Measurements from ENCODE around the gene C10orf62.

C10orf62 gene

DNA sequence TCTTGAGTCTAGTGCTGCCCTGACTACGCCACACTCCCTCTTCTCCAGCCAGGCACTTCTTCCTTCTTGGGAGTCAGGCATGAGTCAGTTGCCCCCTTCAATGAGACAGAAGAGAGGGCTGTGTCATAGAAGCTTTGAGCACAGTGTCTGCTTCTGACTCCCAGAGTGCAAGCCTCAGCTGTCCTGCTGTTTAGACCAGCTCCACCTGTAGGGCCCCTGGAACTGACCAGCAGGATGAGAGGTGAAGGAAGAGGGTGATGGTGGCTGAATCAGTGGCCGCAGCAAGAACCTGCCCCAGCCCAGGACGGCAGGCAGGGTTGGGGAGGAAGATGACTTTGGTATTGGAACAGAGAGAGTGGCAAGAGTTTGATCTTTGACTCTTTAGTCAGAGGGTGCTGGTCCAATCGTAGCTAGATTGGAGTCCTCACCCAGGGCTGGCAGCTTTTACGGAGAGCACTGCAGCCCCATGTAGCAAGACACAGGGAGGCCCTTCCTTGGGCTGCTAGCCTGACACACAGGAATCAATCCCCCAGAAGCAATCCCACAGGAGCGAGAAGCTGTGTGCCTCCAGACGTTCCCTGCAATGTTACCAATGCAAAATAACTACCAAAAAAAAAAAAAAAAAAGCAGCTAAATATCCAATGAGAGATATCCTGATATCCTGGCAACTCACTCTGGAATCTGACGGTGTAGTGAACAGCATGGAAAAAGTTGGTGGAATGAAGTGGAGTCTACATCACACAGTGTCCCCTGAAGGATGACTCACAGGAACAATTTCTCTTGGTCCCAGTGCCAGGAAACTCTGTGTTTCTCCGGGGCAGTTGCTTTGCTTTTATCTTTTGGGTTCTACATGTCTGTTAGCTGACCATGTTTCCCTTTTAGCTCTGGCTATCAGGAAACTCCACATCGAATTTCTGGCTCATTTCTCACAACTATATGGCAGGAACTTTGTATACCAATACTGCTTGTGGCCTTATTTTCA is 6.9 kb downstream of the C10orf62 start:
- no peak overlapping the region for H3K4me3 ChIP-seq (ENCODE audit: low read length)
- TF ChIP-seq, protein P1, sequence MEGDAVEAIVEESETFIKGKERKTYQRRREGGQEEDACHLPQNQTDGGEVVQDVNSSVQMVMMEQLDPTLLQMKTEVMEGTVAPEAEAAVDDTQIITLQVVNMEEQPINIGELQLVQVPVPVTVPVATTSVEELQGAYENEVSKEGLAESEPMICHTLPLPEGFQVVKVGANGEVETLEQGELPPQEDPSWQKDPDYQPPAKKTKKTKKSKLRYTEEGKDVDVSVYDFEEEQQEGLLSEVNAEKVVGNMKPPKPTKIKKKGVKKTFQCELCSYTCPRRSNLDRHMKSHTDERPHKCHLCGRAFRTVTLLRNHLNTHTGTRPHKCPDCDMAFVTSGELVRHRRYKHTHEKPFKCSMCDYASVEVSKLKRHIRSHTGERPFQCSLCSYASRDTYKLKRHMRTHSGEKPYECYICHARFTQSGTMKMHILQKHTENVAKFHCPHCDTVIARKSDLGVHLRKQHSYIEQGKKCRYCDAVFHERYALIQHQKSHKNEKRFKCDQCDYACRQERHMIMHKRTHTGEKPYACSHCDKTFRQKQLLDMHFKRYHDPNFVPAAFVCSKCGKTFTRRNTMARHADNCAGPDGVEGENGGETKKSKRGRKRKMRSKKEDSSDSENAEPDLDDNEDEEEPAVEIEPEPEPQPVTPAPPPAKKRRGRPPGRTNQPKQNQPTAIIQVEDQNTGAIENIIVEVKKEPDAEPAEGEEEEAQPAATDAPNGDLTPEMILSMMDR (conservative IDR thresholded peaks at IDR 0.05; ENCODE audit: low read length) = no peak; the same call in 1 of the 2 replicates
- DNase-seq (ENCODE audit: low read depth) = peak; percentile 78

DNA sequence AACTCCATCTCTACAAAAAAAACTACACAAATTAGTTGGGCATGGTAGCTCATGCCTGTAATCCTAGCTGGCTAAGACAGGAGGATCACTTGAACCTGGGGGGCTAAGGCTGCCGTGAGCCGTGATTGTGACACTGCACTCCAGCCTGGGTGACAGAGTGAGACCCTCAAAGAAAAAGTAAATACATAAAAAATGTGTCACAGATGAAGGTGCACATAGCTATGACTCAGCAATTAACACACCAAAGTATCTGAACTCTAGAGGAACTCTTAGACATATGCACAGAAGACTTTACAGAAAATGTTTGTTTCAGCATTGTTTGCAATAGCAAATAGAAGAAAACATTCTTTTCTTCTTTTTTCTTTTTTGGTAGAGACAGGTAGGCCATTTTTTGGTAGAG is 8.3 kb downstream of the C10orf62 start:
- TF ChIP-seq, protein P1 (conservative IDR thresholded peaks at IDR 0.05; ENCODE audit: low read length) = no peak
- no peak for DNase-seq (ENCODE audit: low read depth)

DNA sequence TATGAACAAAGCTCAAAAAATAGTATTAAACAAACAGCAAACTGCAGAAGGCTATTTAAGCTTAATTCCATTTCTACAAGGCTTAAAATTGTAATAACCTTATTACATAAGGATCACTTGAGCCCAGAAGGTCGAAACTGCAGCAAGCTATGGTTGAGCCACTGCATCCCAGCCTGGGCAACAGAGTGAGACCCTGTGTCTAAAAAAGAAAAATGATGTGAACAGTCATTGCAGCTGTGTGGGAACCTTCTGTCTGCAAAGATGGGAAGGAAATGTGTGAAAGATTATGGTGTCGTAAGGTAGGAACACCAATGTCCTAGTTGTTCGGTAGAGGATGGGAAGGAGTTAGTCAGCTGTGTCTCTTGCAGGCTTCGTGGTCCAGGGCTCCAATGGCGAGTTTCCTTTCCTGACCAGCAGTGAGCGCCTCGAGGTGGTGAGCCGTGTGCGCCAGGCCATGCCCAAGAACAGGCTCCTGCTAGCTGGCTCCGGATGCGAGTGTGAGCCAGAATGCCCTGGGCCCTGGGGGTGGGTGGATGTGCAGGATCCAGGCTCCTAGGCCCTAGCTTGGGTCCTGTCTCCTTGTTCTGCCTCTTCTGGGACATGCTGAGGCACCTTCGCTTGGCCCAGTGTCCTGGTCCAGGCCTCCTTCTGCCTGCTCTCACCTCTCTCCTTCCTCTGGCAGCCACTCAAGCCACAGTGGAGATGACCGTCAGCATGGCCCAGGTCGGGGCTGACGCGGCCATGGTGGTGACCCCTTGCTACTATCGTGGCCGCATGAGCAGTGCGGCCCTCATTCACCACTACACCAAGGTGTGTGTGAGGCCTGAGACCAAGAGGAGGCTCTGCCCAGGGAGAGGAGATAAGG is 9.1 kb downstream of the C10orf62 start:
- DNase-seq (ENCODE audit: low read depth) = no peak
- TF ChIP-seq, protein P1 (conservative IDR thresholded peaks at IDR 0.05; ENCODE audit: low read length) = no peak
- no peak overlapping the region for H3K4me3 ChIP-seq (ENCODE audit: low read length)

More for the DNA sequence above, 8.3 kb downstream of the C10orf62 start:
- H3K4me3 ChIP-seq (ENCODE audit: low read length) = no peak overlapping the region

DNA sequence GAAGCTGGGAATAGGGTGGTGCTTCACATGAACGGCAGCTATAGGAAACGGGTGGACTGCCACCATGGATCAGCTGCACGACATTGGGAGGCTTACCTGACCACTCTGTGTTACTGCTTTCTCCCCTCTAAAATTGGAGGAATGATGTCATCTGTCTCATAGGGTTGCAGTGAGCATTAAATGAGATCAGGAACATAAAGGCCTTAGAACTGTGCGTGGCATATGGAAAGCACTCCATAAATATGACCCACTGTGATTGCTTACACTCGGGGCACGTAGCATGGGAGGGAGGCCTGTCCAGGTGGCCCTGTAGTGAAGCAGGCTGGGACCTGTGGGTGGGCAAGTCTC is 9.7 kb downstream of the C10orf62 start:
- DNase-seq (ENCODE audit: low read depth) = no peak
- TF ChIP-seq, protein P1 (conservative IDR thresholded peaks at IDR 0.05; ENCODE audit: low read length) = no peak
- H3K4me3 ChIP-seq (ENCODE audit: low read length) = no peak overlapping the region

DNA sequence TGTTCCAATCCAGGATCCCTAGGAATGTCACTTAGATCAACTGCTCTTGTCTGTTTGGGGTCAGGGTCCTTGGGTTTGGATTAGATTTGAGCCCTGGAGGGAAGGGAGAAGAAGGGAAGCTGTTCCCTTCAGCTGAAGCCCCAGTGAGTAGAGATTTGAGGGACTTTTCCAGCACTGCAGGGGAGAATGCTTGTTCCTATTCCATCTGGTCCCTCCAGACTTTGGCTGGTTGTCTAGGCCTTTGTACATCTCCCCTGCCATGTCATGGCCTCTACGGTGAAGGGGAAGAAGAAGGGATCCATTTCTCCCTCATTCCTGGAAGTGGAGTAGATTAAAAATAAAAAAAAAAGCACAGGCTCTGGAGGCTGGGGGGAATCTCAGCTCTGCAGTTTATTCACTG is 11.1 kb downstream of the C10orf62 start:
- no peak overlapping the region for H3K4me3 ChIP-seq (ENCODE audit: low read length)
- TF ChIP-seq, protein P1 (conservative IDR thresholded peaks at IDR 0.05; ENCODE audit: low read length) = no peak
- no peak for DNase-seq (ENCODE audit: low read depth)

DNA sequence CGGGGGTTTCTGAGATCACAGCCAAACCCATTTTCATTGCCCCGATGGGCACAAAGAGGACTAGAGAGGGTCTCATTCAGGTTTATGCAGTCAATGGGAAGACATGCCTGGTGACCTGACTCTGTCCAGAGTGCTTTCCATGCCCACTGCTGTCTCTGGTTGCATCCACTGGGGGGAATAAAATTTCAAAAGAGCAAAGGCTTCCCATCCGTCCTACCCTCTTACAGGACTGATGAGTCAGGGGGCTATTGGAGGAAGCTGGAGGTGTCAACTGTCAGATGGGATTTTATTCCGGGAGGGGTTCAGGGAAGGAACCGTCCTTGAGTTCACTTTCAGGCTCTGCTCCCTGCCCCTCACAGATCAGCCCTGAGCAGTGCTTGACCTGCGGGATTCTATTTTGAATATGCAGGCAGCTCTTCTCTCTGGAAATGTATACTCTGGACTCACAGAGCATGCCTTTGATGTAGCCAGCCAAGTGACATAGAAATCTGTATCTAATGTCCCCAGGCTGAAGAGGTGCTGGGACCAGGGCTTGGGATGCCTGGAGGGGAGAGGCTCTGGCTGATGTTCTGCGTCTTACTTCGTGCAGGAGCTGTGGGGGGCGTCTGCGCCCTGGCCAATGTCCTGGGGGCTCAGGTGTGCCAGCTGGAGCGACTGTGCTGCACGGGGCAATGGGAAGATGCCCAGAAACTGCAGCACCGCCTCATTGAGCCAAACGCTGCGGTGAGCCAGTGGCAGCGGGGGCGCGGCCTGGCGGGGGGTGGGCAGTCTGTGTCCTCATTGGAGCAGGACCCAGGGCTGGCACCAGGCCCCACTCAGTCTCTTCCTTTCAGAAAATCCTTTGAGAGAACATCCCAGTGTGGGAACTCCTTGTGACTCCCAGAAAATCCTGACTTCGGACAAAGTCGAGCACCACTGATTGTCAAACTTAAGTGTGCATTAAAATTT is 12.0 kb downstream of the C10orf62 start:
- DNase-seq (ENCODE audit: low read depth) = no peak
- TF ChIP-seq, protein P1 (conservative IDR thresholded peaks at IDR 0.05; ENCODE audit: low read length) = no peak

More for the DNA sequence above, 12.0 kb downstream of the C10orf62 start:
- no peak overlapping the region for H3K4me3 ChIP-seq (ENCODE audit: low read length)

Data from AG10803 (cell line).